Cardiac muscle cell (in vitro differentiated cells and primary cell): ENCODE measurements around the gene RAB19. TPM values are rescaled to one million over a fixed set of nuclear protein-coding genes. Genes with fewer than 3 reads are reported as not detected.

ENCODE experiments used
- DNase-seq, 2 donors: peaks; one replicate each; pipeline versions ENCODE4 v3.0.0 to v3.0.0-alpha.2; 2010 to 2017; ENCODE audit warnings: low read depth in 1 of 2, low spot score in 1 of 2
- H3K27ac ChIP-seq: fragments of 200-600 bp; sonication (generic); 2 replicates; pipeline ENCODE4 v1.5.1; 2016
- H3K27me3 ChIP-seq: fragments of 200-600 bp; sonication (generic); 2 replicates; pipeline ENCODE4 v1.6.0; 2016; ENCODE audit warnings: control low read depth
- H3K36me3 ChIP-seq: fragments of 200-600 bp; sonication (generic); 2 replicates; pipeline ENCODE4 v1.5.1; 2016; ENCODE audit warnings: control low read depth
- H3K4me1 ChIP-seq: fragments of 200-600 bp; sonication (generic); 2 replicates; pipeline ENCODE4 v1.8.1; 2017; ENCODE audit warnings: low read depth, mild to moderate bottlenecking, mixed run types
- H3K4me3 ChIP-seq: fragments of 200-600 bp; sonication (generic); 2 replicates; pipeline ENCODE4 v1.5.1; 2016; ENCODE audit warnings: mild to moderate bottlenecking
- H3K9me3 ChIP-seq: fragments of 200-600 bp; sonication (generic); 2 replicates; pipeline ENCODE4 v1.5.1; 2017; ENCODE audit warnings: low read depth, mild to moderate bottlenecking, control low read depth
- CTCF ChIP-seq: IDR thresholded peaks from 2 replicates; pipeline ENCODE4 v1.5.1; 2012; ENCODE audit warnings: low read depth, mild to moderate bottlenecking, low read length
- polyA plus RNA-seq: library from polyadenylated mRNA; unstranded; fragments of >200 nt; fragmentation: Nextera tagmentation; extraction: Ambion mirVana; gene quantifications from 2 replicates; pipeline ENCODE4 v1.2.1, GENCODE V29; 2016
- total RNA-seq: library from RNA; depleted of rRNA; stranded (reverse); fragments of >200 nt; gene quantifications from 2 replicates; pipeline ENCODE4 v1.2.3, GENCODE V29; 2016

Gene RAB19
- total and polyA plus RNA-seq, 2 experiments from 2014 or later = 0.39 to 2.0 TPM

GRCh38 chr7:140384894-140385545 lies 18.8 kb upstream of the RAB19 start:
- no peak for DNase-seq
- no peaks in the 10 kb centered on the region for H3K27me3 ChIP-seq
- H3K4me1 ChIP-seq = no peaks in the 10 kb centered on the region
- H3K36me3 ChIP-seq = peaks cover 7% of the 10 kb centered on the region
- no peak overlapping the region for H3K27ac ChIP-seq
- no peaks in the 10 kb centered on the region for H3K9me3 ChIP-seq
- no peak for TF ChIP-seq CTCF
- no peak overlapping the region for H3K4me3 ChIP-seq

- Histone ChIP-seq H3K36me3 (no peaks in the 10 kb centered on the region), H3K27ac (no peak overlapping the region), H3K4me1 (no peaks in the 10 kb centered on the region), H3K4me3 (no peak overlapping the region), H3K9me3 (no peaks in the 10 kb centered on the region), H3K27me3 (no peaks in the 10 kb centered on the region)
- no peak for DNase-seq
- no peak for TF ChIP-seq CTCF
These were observed 14.4 kb upstream of the RAB19 start for GRCh38 chr7:140389445-140389844.

- Histone ChIP-seq H3K27ac (no peak overlapping the region), H3K27me3 (no peaks in the 10 kb centered on the region)
These were observed 13.8 kb upstream of the RAB19 start for GRCh38 chr7:140390034-140390433.

GRCh38 chr7:140390466-140391190 lies 13.2 kb upstream of the RAB19 start:
- peak in 1 of 2 donors; percentile 60 for DNase-seq
- Histone ChIP-seq H3K27ac (peak overlapping the region; percentile 48), H3K27me3 (no peaks in the 10 kb centered on the region), H3K9me3 (no peaks in the 10 kb centered on the region), H3K4me1 (no peaks in the 10 kb centered on the region), H3K4me3 (no peak overlapping the region), H3K36me3 (no peaks in the 10 kb centered on the region)
- no peak for TF ChIP-seq CTCF

More at GRCh38 chr7:140390034-140390433, 13.8 kb upstream of the RAB19 start:
- Histone ChIP-seq H3K9me3 (no peaks in the 10 kb centered on the region), H3K4me1 (no peaks in the 10 kb centered on the region), H3K4me3 (no peak overlapping the region), H3K36me3 (no peaks in the 10 kb centered on the region)
- TF ChIP-seq CTCF = no peak
- DNase-seq = no peak

- Histone ChIP-seq H3K9me3 (no peaks in the 10 kb centered on the region), H3K4me3 (no peak overlapping the region), H3K27me3 (no peaks in the 10 kb centered on the region), H3K4me1 (no peaks in the 10 kb centered on the region), H3K36me3 (no peaks in the 10 kb centered on the region), H3K27ac (no peak overlapping the region)
- DNase-seq = no peak
- TF ChIP-seq CTCF = no peak
These were observed 12.2 kb upstream of the RAB19 start for GRCh38 chr7:140391634-140392033.
